Thymus (tissue), 11 donors: ENCODE measurements around the gene MSX1. TPM values are rescaled to one million over a fixed set of nuclear protein-coding genes. Genes with fewer than 3 reads are reported as not detected.

Source experiments
- DNase-seq, 9 donors: peaks; one replicate each; pipeline ENCODE4 v3.0.0-alpha.2; 2013; ENCODE audit warnings: low spot score in 9 of 9, low read depth in 6 of 9, missing footprints in 1 of 9
- H3K27ac ChIP-seq, 2 donors: one replicate each; pipeline ENCODE4 v1.5.1; 2013; ENCODE audit warnings: control low read depth in 1 of 2, low read depth in 1 of 2, low read length in 1 of 2, mild to moderate bottlenecking in 1 of 2, moderate library complexity in 1 of 2
- H3K27me3 ChIP-seq, 2 donors: one replicate each; pipeline ENCODE4 v1.5.1; 2013; ENCODE audit warnings: low read length in 1 of 2; ENCODE audit not compliant: control insufficient read depth in 2 of 2, insufficient read depth in 1 of 2
- H3K36me3 ChIP-seq, 2 donors: one replicate each; pipeline ENCODE4 v1.5.1; 2013; ENCODE audit warnings: low read length in 1 of 2, mild to moderate bottlenecking in 1 of 2, moderate library complexity in 1 of 2; ENCODE audit not compliant: control insufficient read depth in 2 of 2, insufficient read depth in 2 of 2
- H3K4me1 ChIP-seq, 2 donors: one replicate each; pipeline ENCODE4 v1.5.1; 2013; ENCODE audit warnings: low read length in 2 of 2; ENCODE audit not compliant: control insufficient read depth in 2 of 2, insufficient read depth in 2 of 2
- H3K4me3 ChIP-seq, 2 donors: one replicate each; pipeline ENCODE4 v1.5.1; 2013; ENCODE audit warnings: low read length in 2 of 2, control low read depth in 1 of 2, mild to moderate bottlenecking in 1 of 2
- H3K9me3 ChIP-seq, 2 donors: one replicate each; pipeline ENCODE4 v1.5.1; 2013; ENCODE audit warnings: low read length in 1 of 2, mild to moderate bottlenecking in 1 of 2; ENCODE audit not compliant: control insufficient read depth in 2 of 2, insufficient read depth in 1 of 2
- WGBS: extraction: QIAGEN DNeasy Blood & Tissue Kit; methylation state at CpG from one replicate; pipeline ENCODE4 v1.1.7; 2013; 5-methylcytosine and 5-hydroxymethylcytosine counted together
- polyA plus RNA-seq: library from polyadenylated mRNA; stranded (reverse); fragments of 200-250 nt; gene quantifications from one replicate; pipeline ENCODE4 v1.2.3, GENCODE V29; 2013
- total RNA-seq: library from RNA; stranded (reverse); fragments of 120-200 nt; gene quantifications from one replicate; pipeline ENCODE4 v1.2.4, GENCODE V29; 2013
- donor health status: healthy.

The MSX1 gene
- total and polyA plus RNA-seq, 2 donors, result 0.57 to 1.8 TPM

- no peak for DNase-seq
These were observed 7.5 kb downstream of the MSX1 start for GRCh38 chr4:4866866-4867374.

GRCh38 chr4:4867375-4868039 is 8.0 kb downstream of the MSX1 start:
- 7% methylated on average over 36 of the region's 36 CpGs for WGBS
- Histone ChIP-seq H3K27me3 (peaks cover 95 to 100% of the 10 kb centered on the region in 2 donors), H3K27ac (no peak overlapping the region), H3K36me3 (no peaks in the 10 kb centered on the region), H3K4me1 (no peaks in the 10 kb centered on the region), H3K9me3 (peaks cover 2 to 6% of the 10 kb centered on the region in 2 donors), H3K4me3 (no peak overlapping the region)
- no peak for DNase-seq

More at GRCh38 chr4:4866866-4867374, 7.5 kb downstream of the MSX1 start:
- WGBS, result 3% methylated on average over 41 of the region's 41 CpGs
- peaks cover 95 to 100% of the 10 kb centered on the region in 2 donors for H3K27me3 ChIP-seq
- peaks cover 0 to 6% of the 10 kb centered on the region in 2 donors for H3K9me3 ChIP-seq
- no peak overlapping the region for H3K4me3 ChIP-seq
- H3K36me3 ChIP-seq, result no peaks in the 10 kb centered on the region
- no peaks in the 10 kb centered on the region for H3K4me1 ChIP-seq
- H3K27ac ChIP-seq, result no peak overlapping the region

- Histone ChIP-seq H3K4me3 (no peak overlapping the region), H3K9me3 (peaks cover 2 to 6% of the 10 kb centered on the region in 2 donors), H3K4me1 (no peaks in the 10 kb centered on the region), H3K27me3 (peaks cover 93 to 100% of the 10 kb centered on the region in 2 donors), H3K36me3 (no peaks in the 10 kb centered on the region), H3K27ac (no peak overlapping the region)
- no peak for DNase-seq
- WGBS, result 11% methylated on average over 24 of the region's 24 CpGs
These were observed 8.7 kb downstream of the MSX1 start for GRCh38 chr4:4868040-4868757.

- Histone ChIP-seq H3K9me3 (peaks cover 2 to 6% of the 10 kb centered on the region in 2 donors), H3K27ac (no peak overlapping the region), H3K36me3 (no peaks in the 10 kb centered on the region), H3K4me3 (no peak overlapping the region), H3K4me1 (no peaks in the 10 kb centered on the region), H3K27me3 (peaks cover 96 to 100% of the 10 kb centered on the region in 2 donors)
- WGBS, result 8% methylated on average over 37 of the region's 37 CpGs
- no peak for DNase-seq
These were observed 9.6 kb downstream of the MSX1 start for GRCh38 chr4:4868758-4869723.

GRCh38 chr4:4869731-4870571 is 10.5 kb downstream of the MSX1 start:
- Histone ChIP-seq H3K27ac (no peak overlapping the region), H3K9me3 (peaks cover 2 to 6% of the 10 kb centered on the region in 2 donors), H3K36me3 (no peaks in the 10 kb centered on the region), H3K4me1 (no peaks in the 10 kb centered on the region), H3K27me3 (peaks cover 93 to 100% of the 10 kb centered on the region in 2 donors), H3K4me3 (no peak overlapping the region)
- 7% methylated on average over 40 of the region's 40 CpGs for WGBS
- no peak for DNase-seq

GRCh38 chr4:4870576-4871241 is 11.2 kb downstream of the MSX1 start:
- WGBS, result 8% methylated on average over 26 of the region's 26 CpGs
- Histone ChIP-seq H3K4me1 (no peaks in the 10 kb centered on the region), H3K36me3 (no peaks in the 10 kb centered on the region), H3K4me3 (no peak overlapping the region), H3K27me3 (peaks cover 88 to 100% of the 10 kb centered on the region in 2 donors), H3K27ac (no peak overlapping the region), H3K9me3 (peaks cover 2 to 6% of the 10 kb centered on the region in 2 donors)
- no peak for DNase-seq

- H3K27ac ChIP-seq, result no peak overlapping the region
- H3K4me3 ChIP-seq, result no peak overlapping the region
- DNase-seq, result no peak
- WGBS, result 3% methylated on average over 18 of the region's 18 CpGs
- H3K27me3 ChIP-seq, result peaks cover 85 to 97% of the 10 kb centered on the region in 2 donors
- no peaks in the 10 kb centered on the region for H3K4me1 ChIP-seq
- no peaks in the 10 kb centered on the region for H3K36me3 ChIP-seq
- peaks cover 2 to 4% of the 10 kb centered on the region in 2 donors for H3K9me3 ChIP-seq
These were observed 11.7 kb downstream of the MSX1 start for GRCh38 chr4:4871242-4871572.
